Endothelial cell of umbilical vein (primary cell): ENCODE data around the gene IL9. TPM values are rescaled to one million over a fixed set of nuclear protein-coding genes. Genes with fewer than 3 reads are reported as not detected.
A peak's percentile ranks its signal among the peaks of the same experiment; 100 is the strongest.

ENCODE experiments used
- BruUV-seq: library from RNA; stranded (reverse); fragments of 400-500 nt; replicated peaks from 2 replicates; lab custom pipeline; 2021; lab: Mats Ljungman, UMichigan
- CTCF ChIA-PET: fragments of 300-600, 350-600 bp; sonication (Branson Sonifier 250); formaldehyde crosslinking; loops from one replicate; lab custom pipeline; 2021; ENCODE audit warnings: antibody characterized with exemption, inconsistent platforms; lab: Charles Lee
- POLR2A ChIA-PET: fragments of 300-600, 350-600 bp; sonication (Branson Sonifier 250); formaldehyde crosslinking; loops from one replicate; lab custom pipeline; 2021; ENCODE audit warnings: antibody characterized with exemption, inconsistent platforms; lab: Charles Lee
- DNase-seq: peaks from one replicate; pipeline ENCODE4 v3.0.0-alpha.2; 2011; ENCODE audit warnings: low read depth, low spot score
- FAIRE-seq: peaks from 2 replicates; lab custom pipeline; 2011; peaks lifted over from hg19 to GRCh38; lab: Jason Lieb, UNC
- H2AFZ ChIP-seq: 2 replicates; pipeline ENCODE4 v1.6.0; 2012; ENCODE audit warnings: low read depth, low read length, control low read depth, inconsistent platforms
- H3K27ac ChIP-seq: 2 replicates; pipeline ENCODE4 v1.5.1; 2011; ENCODE audit warnings: low read depth, mild to moderate bottlenecking, control low read depth, low read length, moderate library complexity; ENCODE audit not compliant: insufficient read depth
- H3K27me3 ChIP-seq, 2 experiments: 2 replicates each; pipeline versions ENCODE4 v1.6.0 to v1.6.1; 2011; ENCODE audit warnings: low read length in 2 of 2, mixed read lengths in 1 of 2; ENCODE audit not compliant: control insufficient read depth in 2 of 2, insufficient read depth in 2 of 2
- H3K36me3 ChIP-seq, 2 experiments: 2 replicates in 1 of 2; 3 replicates in 1 of 2; pipeline ENCODE4 v1.5.1; 2011; ENCODE audit warnings: low read length in 2 of 2, mild to moderate bottlenecking in 1 of 2, moderate library complexity in 1 of 2; ENCODE audit not compliant: control insufficient read depth in 2 of 2, insufficient read depth in 2 of 2; ENCODE audit errors: extremely low read depth in 1 of 2
- H3K4me1 ChIP-seq: 3 replicates; pipeline ENCODE4 v1.5.1; 2011; ENCODE audit warnings: mild to moderate bottlenecking, low read length; ENCODE audit not compliant: control insufficient read depth, insufficient read depth; ENCODE audit errors: extremely low read depth
- H3K4me2 ChIP-seq: 2 replicates; pipeline ENCODE4 v1.6.1; 2011; ENCODE audit warnings: low read length, control low read depth, mixed read lengths; ENCODE audit not compliant: insufficient read depth
- H3K4me3 ChIP-seq, 3 experiments: fragments of 200-600 bp in 1 of 3; sonication (generic), shearing (Covaris generic) in 1 of 3; replicated peaks in 1 of 3; 2 replicates each; pipeline ENCODE4 v1.5.1; 2011 to 2016; ENCODE audit warnings: control low read depth in 3 of 3, low read length in 3 of 3, mild to moderate bottlenecking in 2 of 3, inconsistent platforms in 1 of 3, low read depth in 1 of 3, moderate library complexity in 1 of 3; ENCODE audit not compliant: insufficient read depth in 1 of 3
- H3K79me2 ChIP-seq: 2 replicates; pipeline ENCODE4 v1.6.0; 2012; ENCODE audit warnings: low read length, inconsistent platforms; ENCODE audit not compliant: control insufficient read depth, insufficient read depth
- H3K9ac ChIP-seq: replicated peaks from 2 replicates; pipeline ENCODE3; 2011; ENCODE audit warnings: low read length, control low read depth; ENCODE audit not compliant: insufficient read depth; ENCODE audit errors: extremely low read depth
- H3K9me1 ChIP-seq: replicated peaks from 3 replicates; pipeline ENCODE4 v1.6.0; 2011; ENCODE audit warnings: mild to moderate bottlenecking, low read length; ENCODE audit not compliant: control insufficient read depth, insufficient read depth; ENCODE audit errors: extremely low read depth
- H3K9me3 ChIP-seq: replicated peaks from 2 replicates; pipeline ENCODE4 v1.5.1; 2012; ENCODE audit warnings: low read length, inconsistent platforms; ENCODE audit not compliant: control insufficient read depth, insufficient read depth
- H4K20me1 ChIP-seq: replicated peaks from 2 replicates; pipeline ENCODE3; 2011; ENCODE audit warnings: mild to moderate bottlenecking, low read length; ENCODE audit not compliant: control insufficient read depth, insufficient read depth; ENCODE audit errors: extremely low read depth
- CTCF ChIP-seq, 2 donors: IDR thresholded peaks; 1 replicate in 1 of 2; 2 replicates in 1 of 2; pipeline ENCODE4 v1.5.1; 2011; ENCODE audit warnings: low read length in 2 of 2, mild to moderate bottlenecking in 2 of 2, moderate library complexity in 2 of 2, control low read depth in 1 of 2, inconsistent platforms in 1 of 2, low read depth in 1 of 2; ENCODE audit not compliant: insufficient read depth in 1 of 2; ENCODE audit errors: extremely low read depth in 1 of 2
- EZH2 ChIP-seq: IDR thresholded peaks from 2 replicates; pipeline ENCODE4 v1.6.1; 2012; ENCODE audit warnings: borderline replicate concordance, low read depth, mild to moderate bottlenecking, moderate library complexity, low read length, inconsistent platforms; ENCODE audit not compliant: severe bottlenecking
- MAX ChIP-seq: IDR thresholded peaks from 2 replicates; pipeline ENCODE4 v1.6.1; 2011; ENCODE audit not compliant: insufficient read depth, insufficient read length
- MYC ChIP-seq: IDR thresholded peaks from one replicate; pipeline ENCODE4 v1.6.1; 2011; ENCODE audit warnings: mild to moderate bottlenecking, low read depth, low read length
- POLR2A ChIP-seq: IDR thresholded peaks from 2 replicates; pipeline ENCODE4 v1.6.1; 2012; ENCODE audit warnings: low read depth, mild to moderate bottlenecking, control low read depth, low read length
- POLR2AphosphoS5 ChIP-seq: IDR thresholded peaks from 2 replicates; pipeline ENCODE4 v1.6.1; 2012; ENCODE audit warnings: low read depth, mild to moderate bottlenecking, control low read depth, low read length, moderate library complexity; ENCODE audit not compliant: insufficient read depth
- dilution Hi-C: fragments of 300-500 bp; cut with MboI; formaldehyde crosslinking; loops from one replicate; pipeline ENCODE4 v1.15.0; 2019; ENCODE audit warnings: low sequenced_read_pairs; ENCODE audit not compliant: extremely low pct_ligation_motif_present
- intact Hi-C: fragments of 100-400 bp; cut with micrococcal nuclease; formaldehyde crosslinking; loops from one replicate; pipeline ENCODE4 v1.10.0; 2022
- polyA plus RNA-seq, 4 experiments: library from polyadenylated mRNA; depleted of rRNA in 3 of 4; stranded (reverse) in 3 of 4; unstranded in 1 of 4; fragments of >200 nt; gene quantifications; 2 replicates each; pipeline versions ENCODE4 v1.2.1 to v1.2.3, GENCODE V29; 2011 to 2012; ENCODE audit warnings: missing spikeins in 1 of 4
- total RNA-seq: library from RNA; stranded (reverse); gene quantifications from 2 replicates; pipeline ENCODE4 v1.2.3, GENCODE V29; 2021

IL9 gene
- total and polyA plus RNA-seq, 2 donors (not counting 3 experiments of a cell fraction or from before 2014, with no cell fraction given), result not detected

DNA sequence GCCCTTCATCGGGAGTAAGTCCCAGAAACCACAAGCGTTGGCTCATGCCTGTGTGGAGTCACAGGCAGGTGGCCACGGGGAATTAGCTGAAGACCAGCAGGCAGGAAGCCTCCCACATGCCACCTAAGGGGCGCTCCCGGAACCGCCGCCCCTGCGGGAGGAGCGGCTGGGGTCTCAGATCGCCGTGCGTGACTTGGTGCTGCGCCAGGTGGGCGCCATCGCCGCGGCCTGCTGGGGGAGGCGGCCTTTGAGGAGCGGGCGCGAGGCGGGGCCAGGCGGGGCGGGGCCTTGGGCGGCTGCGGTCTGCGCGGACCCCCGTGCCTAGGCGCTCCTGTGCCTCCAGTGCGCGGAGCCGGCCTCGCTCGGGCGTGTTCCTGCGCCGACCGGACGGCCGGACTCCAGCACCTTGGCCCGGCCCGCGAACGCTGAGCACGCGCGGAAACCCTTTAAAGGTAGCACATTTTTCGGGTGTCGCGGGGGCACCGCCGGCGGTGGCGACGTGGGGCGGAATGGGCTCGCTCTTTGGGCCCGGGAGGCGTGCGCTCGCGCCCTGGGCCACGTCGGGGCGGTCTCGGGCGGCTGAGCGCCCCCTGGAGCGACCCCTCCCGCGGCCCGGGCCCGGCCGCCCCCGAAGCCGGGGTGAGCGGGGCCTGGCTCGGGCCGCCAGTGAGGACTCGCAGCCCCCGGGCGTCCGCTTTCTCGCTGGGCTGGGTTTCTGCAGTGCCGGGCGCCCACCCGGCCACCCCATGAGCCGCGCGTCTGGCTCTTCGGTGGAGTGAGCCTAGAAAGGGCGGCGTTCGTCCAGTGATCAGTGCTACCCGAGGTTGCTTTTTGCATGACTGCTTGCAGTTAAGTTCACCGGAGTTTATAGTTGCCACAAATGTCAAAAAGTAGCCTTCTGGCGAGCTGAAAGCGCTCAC lies 34.6 kb upstream of the IL9 start:
- H3K9me3 ChIP-seq, result no peaks in the 10 kb centered on the region
- no peak overlapping the region for H3K27ac ChIP-seq
- FAIRE-seq (no peak), DNase-seq (no peak)
- TF ChIP-seq EZH2 (peak; percentile 87), POLR2A (no peak)
- BruUV-seq, result no TSS peak
- intact Hi-C loops (no loop called here), dilution Hi-C loops (no loop called here)
- H4K20me1 ChIP-seq, result no peaks in the 10 kb centered on the region
- ChIA-PET CTCF (interaction anchor here (1.1 to 1.4 kb wide), 2 partner anchors 8 to 15 kb away, joined by 3 read pairs; no protein-coding TSS in a partner anchor), POLR2A (no interaction called here)
- no peaks in the 10 kb centered on the region for H3K9me1 ChIP-seq
- H3K4me3 ChIP-seq, result no peak overlapping the region
- no peaks in the 10 kb centered on the region for H3K79me2 ChIP-seq
- no peak overlapping the region for H3K4me2 ChIP-seq
- H3K27me3 ChIP-seq, result peaks cover 35 to 73% of the 10 kb centered on the region in 2 experiments
- H3K36me3 ChIP-seq, result no peaks in the 10 kb centered on the region
- H2AFZ ChIP-seq, result no peak overlapping the region
- no peaks in the 10 kb centered on the region for H3K4me1 ChIP-seq
- H3K9ac ChIP-seq, result no peak overlapping the region

DNA sequence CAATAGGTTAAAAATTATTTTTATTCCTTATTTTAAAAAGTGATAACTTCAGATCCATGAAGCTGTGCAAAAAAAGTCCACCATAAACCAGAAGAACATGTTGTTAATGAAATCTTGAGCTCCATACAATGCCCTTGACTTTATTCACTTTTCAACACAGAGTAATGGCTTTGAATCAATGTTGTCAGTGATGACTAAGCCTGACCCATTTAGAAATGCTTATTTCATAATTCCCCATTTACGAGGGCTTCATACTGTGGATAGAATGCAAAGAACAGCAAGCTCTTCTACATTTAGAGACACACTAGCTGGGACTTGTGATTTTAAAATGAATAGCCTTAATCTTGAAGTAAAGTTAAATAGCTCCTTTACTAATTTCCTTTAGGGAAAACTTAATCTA lies 25.7 kb upstream of the IL9 start:
- TF ChIP-seq POLR2AphosphoS5 (no peak), EZH2 (no peak), CTCF (IDR thresholded peaks at IDR 0.05; ENCODE audit: extremely low read depth in 1 of 2, insufficient read depth in 1 of 2, low read depth in 1 of 2, low read length in 2 of 2) (no peak), MYC (no peak), MAX (no peak)
- Histone ChIP-seq H3K9ac (no peak overlapping the region), H2AFZ (no peak overlapping the region), H3K9me1 (no peaks in the 10 kb centered on the region), H3K27me3 (peaks cover 13 to 45% of the 10 kb centered on the region in 2 experiments), H3K4me2 (no peak overlapping the region), H3K27ac (no peak overlapping the region), H3K79me2 (no peaks in the 10 kb centered on the region), H4K20me1 (no peaks in the 10 kb centered on the region), H3K9me3 (no peaks in the 10 kb centered on the region), H3K4me3 (no peak overlapping the region), H3K4me1 (no peaks in the 10 kb centered on the region), H3K36me3 (no peaks in the 10 kb centered on the region)
- ChIA-PET CTCF (interaction anchor here (0.8 kb wide), 1 partner anchor 141 kb away, joined by 3 read pairs; no protein-coding TSS in a partner anchor), POLR2A (no interaction called here)
- no TSS peak for BruUV-seq
- dilution Hi-C loops, result no loop called here
- DNase-seq (no peak), FAIRE-seq (no peak)
- intact Hi-C loops, result no loop called here
